Pancreas (tissue), 10 donors: ENCODE results near the gene ELN. TPM values are rescaled to one million over a fixed set of nuclear protein-coding genes. Genes with fewer than 3 reads are reported as not detected.

Experiments used
- ATAC-seq, 4 donors: fragments of 200-7000 bp; cut with Tn5 transposase; one replicate each; pipeline versions ENCODE4 v1.8.0 to v1.9.1; 2020; ENCODE audit warnings: mild to moderate bottlenecking in 4 of 4, moderate library complexity in 4 of 4
- DNase-seq, 6 donors: peaks; one replicate each; pipeline ENCODE4 v3.0.0-alpha.2; 2020
- FAIRE-seq: peaks from 2 replicates; lab custom pipeline; 2012; peaks lifted over from hg19 to GRCh38; lab: Jason Lieb, UNC
- H3K27ac ChIP-seq, 4 donors: fragments of 200-600 bp; sonication (generic); 1 replicate in 3 of 4; 2 replicates in 1 of 4; pipeline versions ENCODE4 v1.5.0 to v1.8.0; 2020
- H3K27me3 ChIP-seq, 4 donors: fragments of 200-600 bp; one replicate each; pipeline ENCODE4 v1.8.0; 2021
- H3K36me3 ChIP-seq, 3 donors: fragments of 200-600 bp; sonication (generic) in 1 of 3; one replicate each; pipeline versions ENCODE4 v1.5.0 to v1.8.0; 2020 to 2021
- H3K4me1 ChIP-seq, 3 donors: fragments of 200-600 bp; one replicate each; pipeline ENCODE4 v1.8.0; 2021
- H3K4me3 ChIP-seq, 4 donors: fragments of 200-600 bp; sonication (generic) in 2 of 4; one replicate each; pipeline versions ENCODE4 v1.5.0 to v1.8.0; 2020 to 2021
- H3K9me3 ChIP-seq, 4 donors: fragments of 200-600 bp; one replicate each; pipeline ENCODE4 v1.8.0; 2021
- CTCF ChIP-seq, 4 donors: fragments of 200-600 bp; sonication (generic) in 3 of 4; IDR thresholded peaks; one replicate each; pipeline versions ENCODE4 v1.5.0 to v1.8.0; 2021; ENCODE audit warnings: antibody characterized with exemption in 4 of 4
- WGBS, 2 donors: extraction: QIAGEN DNeasy Blood & Tissue Kit; methylation state at CpG; one replicate each; pipeline ENCODE4 v1.1.7; 2013; 5-methylcytosine and 5-hydroxymethylcytosine counted together
- intact Hi-C, 3 donors: fragments of 100-400 bp; cut with DNase I; formaldehyde crosslinking; loops; one replicate each; pipeline versions ENCODE4 v1.11.1 to v1.14.2; 2022
- polyA plus RNA-seq, 2 donors: library from polyadenylated mRNA; stranded (reverse); fragments of 200-250 nt; gene quantifications; one replicate each; pipeline ENCODE4 v1.2.3, GENCODE V29; 2013
- total RNA-seq, 6 donors: library from RNA; stranded (reverse); fragmentation: NEBNext Ultra II Directional in 4 of 6; extraction: Animal tissue kit (Norgen Biotek cat#: 25700) in 4 of 6; gene quantifications; one replicate each; pipeline versions ENCODE4 v1.2.1 to v1.2.4, GENCODE V29; 2021 to 2023
- donor health status: healthy with polysubstance abuse.
- donor health status: DM: no; HTN: no; CAD: no; lungs with moderate emphysema.
- donor health status: DM: no; HTN: no; CAD: no.
- donor health status: control.
- donor health status: control.
- donor health status: Bipolar disorder and iron deficiency.
- donor health status: DM: yes; HTN: yes; CAD: no.
- donor health status: DM: no; HTN: no; CAD: no.
- donor health status: DM: no; HTN: no; CAD: no.
- donor health status: DM: yes; HTN: yes; CAD: no.

ELN gene
- total and polyA plus RNA-seq, 8 donors: 36.8 to 118 (median 70.7) TPM

- Histone ChIP-seq H3K27me3 (no peaks in the 10 kb centered on the region), H3K36me3 (no peaks in the 10 kb centered on the region), H3K27ac (no peak overlapping the region), H3K4me3 (no peak overlapping the region), H3K4me1 (peaks cover 0 to 6% (median 0%) of the 10 kb centered on the region in 3 donors), H3K9me3 (no peaks in the 10 kb centered on the region)
- ATAC-seq (no peak), DNase-seq (peak in 1 of 6 donors; percentile 44), FAIRE-seq (no peak)
- intact Hi-C loops: no loop called here
- 85 to 91% methylated on average over 21 to 22 of the region's 22 CpGs for WGBS, 2 donors
- no peak for TF ChIP-seq CTCF (IDR thresholded peaks at IDR 0.05)
Observed at GRCh38 chr7:73983437-73984164, 44.4 kb upstream of the ELN start.

GRCh38 chr7:73984481-73985205 lies 43.3 kb upstream of the ELN start:
- no peak overlapping the region for H3K27ac ChIP-seq
- H3K4me3 ChIP-seq: no peak overlapping the region
- H3K9me3 ChIP-seq: no peaks in the 10 kb centered on the region
- H3K36me3 ChIP-seq: no peaks in the 10 kb centered on the region
- ATAC-seq (no peak), FAIRE-seq (no peak), DNase-seq (peak in 1 of 6 donors; percentile 17)
- H3K27me3 ChIP-seq: no peaks in the 10 kb centered on the region
- 86 to 88% methylated on average over 19 of the region's 19 CpGs for WGBS, 2 donors
- TF ChIP-seq CTCF (IDR thresholded peaks at IDR 0.05): no peak
- H3K4me1 ChIP-seq: no peaks in the 10 kb centered on the region
- intact Hi-C loops: no loop called here

GRCh38 chr7:73985737-73986141 lies 42.2 kb upstream of the ELN start:
- 78 to 79% methylated on average over 13 of the region's 13 CpGs for WGBS, 2 donors
- Histone ChIP-seq H3K36me3 (no peaks in the 10 kb centered on the region), H3K27me3 (no peaks in the 10 kb centered on the region), H3K9me3 (no peaks in the 10 kb centered on the region), H3K4me1 (no peaks in the 10 kb centered on the region), H3K4me3 (no peak overlapping the region), H3K27ac (no peak overlapping the region)
- intact Hi-C loops: no loop called here
- no peak for TF ChIP-seq CTCF (IDR thresholded peaks at IDR 0.05)
- ATAC-seq (no peak), FAIRE-seq (no peak), DNase-seq (peak in 1 of 6 donors; percentile 53)

- intact Hi-C loops: no loop called here
- no peaks in the 10 kb centered on the region for H3K4me1 ChIP-seq
- ATAC-seq: peak in 1 of 4 donors; percentile 23
Observed at GRCh38 chr7:73986158-73986631, 41.8 kb upstream of the ELN start.

More at GRCh38 chr7:73986158-73986631, 41.8 kb upstream of the ELN start:
- peak in 1 of 6 donors; percentile 65 for DNase-seq
- WGBS, 2 donors: 78 to 82% methylated on average over 17 of the region's 17 CpGs
- no peaks in the 10 kb centered on the region for H3K27me3 ChIP-seq
- no peak overlapping the region for H3K4me3 ChIP-seq
- TF ChIP-seq CTCF (IDR thresholded peaks at IDR 0.05): no peak
- H3K36me3 ChIP-seq: no peaks in the 10 kb centered on the region
- no peaks in the 10 kb centered on the region for H3K9me3 ChIP-seq
- no peak for FAIRE-seq
- no peak overlapping the region for H3K27ac ChIP-seq
